RWPE2 (cell line): ENCODE measurements around the gene DMD.

ENCODE experiments used
- ATAC-seq: fragments of 200-7000 bp; cut with Tn5 transposase; 3 replicates; pipeline ENCODE4 v1.9.1; 2021; ENCODE audit warnings: low read depth
- DNase-seq: peaks from one replicate; pipeline ENCODE4 v3.0.0-alpha.2; 2020; ENCODE audit warnings: low spot score
- H3K27ac ChIP-seq: fragments of 450-650 bp; 2 replicates; pipeline ENCODE4 v1.5.1; 2017; ENCODE audit warnings: mild to moderate bottlenecking; ENCODE audit not compliant: poor library complexity, severe bottlenecking
- H3K27me3 ChIP-seq: fragments of 250-450 bp; sonication (Bioruptor Pico); 2 replicates; pipeline ENCODE4 v1.5.1; 2021; ENCODE audit warnings: mild to moderate bottlenecking, moderate library complexity; ENCODE audit not compliant: insufficient read depth, poor library complexity, severe bottlenecking
- H3K36me3 ChIP-seq: fragments of 250-450 bp; sonication (Bioruptor Pico); 2 replicates; pipeline ENCODE4 v1.5.1; 2020; ENCODE audit warnings: low read depth, mild to moderate bottlenecking, moderate library complexity
- H3K4me1 ChIP-seq: fragments of 250-450 bp; sonication (Bioruptor Pico); 2 replicates; pipeline ENCODE4 v1.5.1; 2021; ENCODE audit warnings: mild to moderate bottlenecking, moderate library complexity; ENCODE audit not compliant: insufficient read depth, poor library complexity, severe bottlenecking
- H3K4me3 ChIP-seq: fragments of 250-450 bp; sonication (Bioruptor Pico); 2 replicates; pipeline ENCODE4 v1.5.1; 2021; ENCODE audit warnings: mild to moderate bottlenecking, moderate library complexity; ENCODE audit not compliant: severe bottlenecking
- H3K9me3 ChIP-seq: fragments of 250-450 bp; sonication (Bioruptor Pico); 2 replicates; pipeline ENCODE4 v1.5.1; 2021; ENCODE audit warnings: mild to moderate bottlenecking, moderate library complexity; ENCODE audit not compliant: severe bottlenecking
- CTCF ChIP-seq: fragments of 450-650 bp; IDR thresholded peaks from one replicate; pipeline ENCODE4 v1.5.1; 2017; ENCODE audit warnings: mild to moderate bottlenecking, moderate library complexity; ENCODE audit not compliant: poor library complexity, severe bottlenecking

Gene DMD

DNA sequence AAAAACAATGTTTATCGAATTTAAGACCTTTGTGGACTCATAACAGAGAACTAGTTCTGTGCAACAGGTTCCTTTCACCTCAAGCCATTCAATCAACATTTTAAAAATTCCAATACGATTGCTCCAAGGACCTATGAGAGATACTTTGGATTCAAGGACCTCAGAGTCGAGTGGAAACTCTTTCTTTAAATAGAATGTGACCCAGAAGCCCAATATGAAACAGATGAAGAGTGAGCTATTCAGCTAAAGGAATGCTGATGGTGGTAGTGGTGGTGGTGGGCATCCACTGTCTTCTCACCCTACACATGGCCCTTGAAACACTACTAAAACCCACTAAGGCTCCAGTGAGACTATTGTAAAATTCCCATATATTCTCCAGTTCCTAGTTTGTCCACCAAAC is 257.2 kb downstream of the DMD start:
- H3K9me3 ChIP-seq, result no peaks in the 10 kb centered on the region
- H3K27me3 ChIP-seq, result no peaks in the 10 kb centered on the region
- ATAC-seq (no peak), DNase-seq (no peak)
- no peak overlapping the region for H3K27ac ChIP-seq
- no peak for TF ChIP-seq CTCF
- no peaks in the 10 kb centered on the region for H3K4me1 ChIP-seq
- no peaks in the 10 kb centered on the region for H3K36me3 ChIP-seq
- no peak overlapping the region for H3K4me3 ChIP-seq

- Histone ChIP-seq H3K4me1 (no peaks in the 10 kb centered on the region), H3K9me3 (no peaks in the 10 kb centered on the region), H3K36me3 (no peaks in the 10 kb centered on the region), H3K27ac (no peak overlapping the region), H3K27me3 (no peaks in the 10 kb centered on the region), H3K4me3 (no peak overlapping the region)
- ATAC-seq (no peak), DNase-seq (no peak)
- TF ChIP-seq CTCF, result no peak
Measured at GRCh38 chrX:32948130-32948529, 263.2 kb downstream of the DMD start.

DNA sequence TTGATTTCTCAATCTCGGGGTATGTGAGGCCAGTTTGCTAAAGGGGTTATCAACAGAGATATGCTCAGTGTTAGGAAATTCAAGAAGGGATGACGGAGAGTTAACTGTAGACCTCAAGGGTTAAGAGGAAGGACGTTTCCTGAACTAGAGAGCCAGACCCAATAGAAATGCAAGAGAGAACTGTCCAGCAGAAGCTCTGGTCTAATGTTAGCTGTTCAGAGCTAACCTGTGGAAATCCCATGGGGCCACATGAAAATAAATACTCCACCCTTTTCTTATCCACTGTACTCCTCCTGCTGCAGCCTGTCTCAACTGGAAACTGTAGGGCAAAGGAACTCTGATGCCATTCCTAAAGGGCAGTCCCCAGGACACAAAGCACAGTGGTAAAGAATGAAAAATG is 274.3 kb downstream of the DMD start:
- H3K27me3 ChIP-seq, result no peaks in the 10 kb centered on the region
- no peak for DNase-seq
- H3K4me3 ChIP-seq, result no peak overlapping the region
- no peak for TF ChIP-seq CTCF
- no peaks in the 10 kb centered on the region for H3K36me3 ChIP-seq
- no peak overlapping the region for H3K27ac ChIP-seq
- H3K4me1 ChIP-seq, result no peaks in the 10 kb centered on the region
- ATAC-seq, result no peak
- no peaks in the 10 kb centered on the region for H3K9me3 ChIP-seq

DNA sequence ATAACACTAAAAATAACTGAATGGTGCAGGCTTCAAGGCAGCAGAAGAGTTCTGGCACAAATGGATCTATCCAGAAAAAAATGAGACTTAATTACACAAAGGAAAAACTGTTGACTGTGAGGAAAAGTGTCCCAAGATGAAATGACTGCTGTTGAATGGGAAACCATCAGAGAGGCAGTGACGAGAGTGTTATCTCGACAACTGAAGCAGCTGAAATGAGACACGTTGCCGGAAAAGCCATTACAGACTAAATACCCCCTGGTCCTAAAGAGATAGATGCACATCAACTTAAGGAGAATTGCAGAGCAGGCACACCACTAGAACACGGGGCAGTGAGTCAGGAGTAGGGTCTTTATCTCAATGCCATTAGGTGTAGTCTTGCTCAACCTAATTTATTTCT is 277.8 kb downstream of the DMD start:
- Histone ChIP-seq H3K27ac (no peak overlapping the region), H3K4me3 (no peak overlapping the region), H3K27me3 (no peaks in the 10 kb centered on the region), H3K9me3 (no peaks in the 10 kb centered on the region), H3K36me3 (no peaks in the 10 kb centered on the region), H3K4me1 (no peaks in the 10 kb centered on the region)
- TF ChIP-seq CTCF, result no peak
- DNase-seq (no peak), ATAC-seq (no peak)

DNA sequence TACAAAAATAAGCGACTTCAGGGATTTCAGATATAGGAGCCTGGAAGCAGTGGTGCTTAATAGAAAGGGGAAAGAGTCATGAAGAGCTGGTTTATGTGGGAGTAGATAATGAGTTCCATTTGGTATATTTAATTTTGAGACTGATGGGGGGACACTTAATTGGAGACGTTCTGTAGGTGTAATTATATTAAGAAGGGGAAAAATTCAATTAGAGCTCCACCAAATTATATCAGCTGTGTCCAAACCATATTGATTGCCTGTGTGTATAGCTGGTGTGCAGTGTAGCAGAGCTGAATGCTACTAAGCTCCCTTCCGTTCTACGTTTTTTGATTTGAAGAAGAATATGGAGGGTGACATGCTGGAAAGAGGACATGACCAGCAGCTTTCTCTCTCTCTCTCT is 282.3 kb downstream of the DMD start:
- ATAC-seq (no peak), DNase-seq (no peak)
- H3K27ac ChIP-seq, result no peak overlapping the region
- no peaks in the 10 kb centered on the region for H3K36me3 ChIP-seq
- no peak overlapping the region for H3K4me3 ChIP-seq
- TF ChIP-seq CTCF, result no peak
- no peaks in the 10 kb centered on the region for H3K4me1 ChIP-seq
- no peaks in the 10 kb centered on the region for H3K27me3 ChIP-seq
- H3K9me3 ChIP-seq, result no peaks in the 10 kb centered on the region
